BLaER1 treated with 17β-estradiol and CSF1 and Interleukin-3, amounts not matched to agents 10 nM and 100 nM (cell line): ENCODE results near the gene TSPAN17.
A peak's percentile ranks its signal among the peaks of the same experiment; 100 is the strongest.

Experiments used
- H3K27ac ChIP-seq, 11 experiments: shearing (Covaris generic); formaldehyde crosslinking; 2 replicates each; pipeline ENCODE4 v1.8.1; 2022
- H3K27me3 ChIP-seq, 11 experiments: shearing (Covaris generic); formaldehyde crosslinking; 2 replicates each; pipeline ENCODE4 v1.8.1; 2022
- H3K36me3 ChIP-seq, 11 experiments: shearing (Covaris generic); formaldehyde crosslinking; 2 replicates each; pipeline ENCODE4 v1.8.1; 2022
- H3K4me1 ChIP-seq, 10 experiments: shearing (Covaris generic); formaldehyde crosslinking; 2 replicates each; pipeline ENCODE4 v1.8.1; 2022
- H3K4me2 ChIP-seq, 11 experiments: shearing (Covaris generic); formaldehyde crosslinking; 2 replicates each; pipeline ENCODE4 v1.8.1; 2022
- H3K4me3 ChIP-seq, 10 experiments: shearing (Covaris generic); formaldehyde crosslinking; 2 replicates each; pipeline ENCODE4 v1.8.1; 2022
- H3K9ac ChIP-seq, 11 experiments: shearing (Covaris generic); formaldehyde crosslinking; 2 replicates each; pipeline ENCODE4 v1.8.1; 2022
- H3K9me3 ChIP-seq, 11 experiments: shearing (Covaris generic); formaldehyde crosslinking; replicated peaks in 1 of 11; 2 replicates each; pipeline ENCODE4 v1.8.1; 2022
- H4K20me1 ChIP-seq, 11 experiments: shearing (Covaris generic); formaldehyde crosslinking; 2 replicates each; pipeline ENCODE4 v1.8.1; 2022
- Cebpa-rat ChIP-seq, 11 experiments: shearing (Covaris generic); IDR thresholded peaks; 2 replicates each; pipeline ENCODE4 v1.8.1; 2022

Gene TSPAN17

GRCh38 chr5:176654856-176655255, 7.6 kb downstream of the TSPAN17 start:
- Histone ChIP-seq H3K4me2 (peak overlapping the region in 4 of 11 experiments; percentile 98 to 100 (median 99); a peak in 3 of 22 replicates), H3K27me3 (peaks cover 0 to 10% (median 0%) of the 10 kb centered on the region in 11 experiments; a peak in 1 of 22 replicates), H3K4me3 (no peak overlapping the region), H3K36me3 (peaks cover 0 to 54% (median 42%) of the 10 kb centered on the region in 11 experiments; a peak in 20 of 22 replicates), H4K20me1 (peaks cover 44 to 95% (median 78%) of the 10 kb centered on the region in 11 experiments; a peak in 21 of 22 replicates), H3K27ac (no peak overlapping the region), H3K9ac (no peak overlapping the region), H3K4me1 (peaks cover 50 to 86% (median 70%) of the 10 kb centered on the region in 10 experiments), H3K9me3 (no peaks in the 10 kb centered on the region)
- TF ChIP-seq Cebpa-rat (IDR thresholded peaks at IDR 0.05), result no peak

- peaks cover 40 to 88% (median 65%) of the 10 kb centered on the region in 11 experiments; a peak in 21 of 22 replicates for H4K20me1 ChIP-seq
- H3K9ac ChIP-seq, result 0 out of 22 replicates have a peak overlapping the region, but pooled peaks of 1 of the 11 experiments have one; percentile 28
- no peak overlapping the region for H3K27ac ChIP-seq
- no peaks in the 10 kb centered on the region for H3K9me3 ChIP-seq
- TF ChIP-seq Cebpa-rat (IDR thresholded peaks at IDR 0.05), result no peak
- peaks cover 0 to under 1% (median 0%) of the 10 kb centered on the region in 11 experiments; a peak in 1 of 22 replicates for H3K27me3 ChIP-seq
- H3K4me3 ChIP-seq, result no peak overlapping the region
- H3K4me1 ChIP-seq, result peaks cover 33 to 84% (median 66%) of the 10 kb centered on the region in 10 experiments
- H3K36me3 ChIP-seq, result peaks cover 0 to 54% (median 42%) of the 10 kb centered on the region in 11 experiments; a peak in 20 of 22 replicates
- no peak overlapping the region for H3K4me2 ChIP-seq
Measured at GRCh38 chr5:176656467-176656990, 9.2 kb downstream of the TSPAN17 start.

GRCh38 chr5:176658007-176658599, 10.8 kb downstream of the TSPAN17 start:
- H3K27ac ChIP-seq, result peak overlapping the region in 7 of 11 experiments; percentile 39 to 77 (median 55); a peak in 11 of 22 replicates
- peak overlapping the region in 6 of 10 experiments; percentile 42 to 63 (median 50); a peak in 9 of 20 replicates for H3K4me3 ChIP-seq
- H3K27me3 ChIP-seq, result 0 out of 22 replicates have a peak, but pooled peaks cover 0 to 3% (median 0%) of the 10 kb centered on the region in 11 experiments
- peak overlapping the region in 8 of 11 experiments; percentile 21 to 68 (median 57); a peak in 11 of 22 replicates for H3K9ac ChIP-seq
- peaks cover 19 to 79% (median 54%) of the 10 kb centered on the region in 10 experiments for H3K4me1 ChIP-seq
- H3K36me3 ChIP-seq, result peaks cover 0 to 44% (median 39%) of the 10 kb centered on the region in 11 experiments; a peak in 20 of 22 replicates
- H3K9me3 ChIP-seq, result no peaks in the 10 kb centered on the region
- H3K4me2 ChIP-seq, result peak overlapping the region; percentile 88 to 100 (median 97)
- H4K20me1 ChIP-seq, result peaks cover 25 to 85% (median 49%) of the 10 kb centered on the region in 11 experiments; a peak in 21 of 22 replicates
- TF ChIP-seq Cebpa-rat (IDR thresholded peaks at IDR 0.05), result no peak

GRCh38 chr5:176658817-176659511, 11.7 kb downstream of the TSPAN17 start:
- peak overlapping the region; percentile 88 to 100 (median 97) for H3K4me2 ChIP-seq
- 0 out of 22 replicates have a peak, but pooled peaks cover 0 to 3% (median 0%) of the 10 kb centered on the region in 11 experiments for H3K27me3 ChIP-seq
- H3K36me3 ChIP-seq, result peaks cover 0 to 38% (median 30%) of the 10 kb centered on the region in 11 experiments; a peak in 20 of 22 replicates
- TF ChIP-seq Cebpa-rat (IDR thresholded peaks at IDR 0.05), result peak in 2 of 11 experiments; percentile 22 to 29; a peak in 1 of 22 replicates
- no peaks in the 10 kb centered on the region for H3K9me3 ChIP-seq
- peak overlapping the region in 10 of 11 experiments; percentile 13 to 68 (median 50); a peak in 15 of 22 replicates for H3K9ac ChIP-seq
- peaks cover 17 to 82% (median 41%) of the 10 kb centered on the region in 11 experiments; a peak in 19 of 22 replicates for H4K20me1 ChIP-seq
- H3K27ac ChIP-seq, result peak overlapping the region in 8 of 11 experiments; percentile 17 to 77 (median 52); a peak in 13 of 22 replicates
- peak overlapping the region; percentile 0 to 63 (median 44); a peak in 17 of 20 replicates for H3K4me3 ChIP-seq
- peaks cover 15 to 70% (median 45%) of the 10 kb centered on the region in 10 experiments for H3K4me1 ChIP-seq

GRCh38 chr5:176659512-176659839, 12.2 kb downstream of the TSPAN17 start:
- Histone ChIP-seq H3K9ac (peak overlapping the region in 5 of 11 experiments; percentile 35 to 60 (median 41); a peak in 5 of 22 replicates), H3K4me1 (peaks cover 15 to 65% (median 40%) of the 10 kb centered on the region in 10 experiments), H3K27ac (peak overlapping the region in 6 of 11 experiments; percentile 11 to 77 (median 46); a peak in 5 of 22 replicates), H4K20me1 (peaks cover 12 to 78% (median 36%) of the 10 kb centered on the region in 11 experiments; a peak in 18 of 22 replicates), H3K4me2 (peak overlapping the region; percentile 88 to 100 (median 97)), H3K27me3 (0 out of 22 replicates have a peak, but pooled peaks cover 0 to 3% (median 0%) of the 10 kb centered on the region in 11 experiments), H3K4me3 (no peak overlapping the region; a peak in 1 of 20 replicates), H3K9me3 (no peaks in the 10 kb centered on the region), H3K36me3 (peaks cover 0 to 33% (median 26%) of the 10 kb centered on the region in 11 experiments; a peak in 20 of 22 replicates)
- TF ChIP-seq Cebpa-rat (IDR thresholded peaks at IDR 0.05), result no peak

- no peak for TF ChIP-seq Cebpa-rat (IDR thresholded peaks at IDR 0.05)
- no peak overlapping the region; a peak in 1 of 22 replicates for H3K9ac ChIP-seq
Measured at GRCh38 chr5:176659860-176660461, 12.7 kb downstream of the TSPAN17 start.

GRCh38 chr5:176660530-176660859, 13.2 kb downstream of the TSPAN17 start:
- H3K9ac ChIP-seq, result no peak overlapping the region; a peak in 1 of 22 replicates

More at GRCh38 chr5:176659860-176660461, 12.7 kb downstream of the TSPAN17 start:
- no peak overlapping the region for H3K27ac ChIP-seq
- H3K9me3 ChIP-seq, result no peaks in the 10 kb centered on the region
- H3K36me3 ChIP-seq, result peaks cover 0 to 28% (median 21%) of the 10 kb centered on the region in 11 experiments; a peak in 20 of 22 replicates
- peak overlapping the region in 1 of 11 experiments; percentile 25; a peak in 1 of 22 replicates for H3K4me2 ChIP-seq
- peaks cover 9 to 73% (median 32%) of the 10 kb centered on the region in 11 experiments; a peak in 18 of 22 replicates for H4K20me1 ChIP-seq
- 0 out of 22 replicates have a peak, but pooled peaks cover 0 to 3% (median 0%) of the 10 kb centered on the region in 11 experiments for H3K27me3 ChIP-seq
- peaks cover 15 to 60% (median 37%) of the 10 kb centered on the region in 10 experiments for H3K4me1 ChIP-seq
- no peak overlapping the region for H3K4me3 ChIP-seq

More at GRCh38 chr5:176660530-176660859, 13.2 kb downstream of the TSPAN17 start:
- H3K27me3 ChIP-seq, result 0 out of 22 replicates have a peak, but pooled peaks cover 0 to 3% (median 0%) of the 10 kb centered on the region in 11 experiments
- peaks cover 15 to 56% (median 37%) of the 10 kb centered on the region in 10 experiments for H3K4me1 ChIP-seq
- H4K20me1 ChIP-seq, result peaks cover 9 to 68% (median 30%) of the 10 kb centered on the region in 11 experiments; a peak in 18 of 22 replicates
- no peaks in the 10 kb centered on the region for H3K9me3 ChIP-seq
- H3K36me3 ChIP-seq, result peaks cover 0 to 23% (median 16%) of the 10 kb centered on the region in 11 experiments; a peak in 20 of 22 replicates
- H3K4me2 ChIP-seq, result peak overlapping the region in 6 of 11 experiments; percentile 22 to 93 (median 32); a peak in 6 of 22 replicates
- no peak overlapping the region for H3K4me3 ChIP-seq
- TF ChIP-seq Cebpa-rat (IDR thresholded peaks at IDR 0.05), result no peak
- H3K27ac ChIP-seq, result no peak overlapping the region
